Fibroblast of lung (primary cell): Measurements from ENCODE around the gene DUSP1. TPM values are rescaled to one million over a fixed set of nuclear protein-coding genes. Genes with fewer than 3 reads are reported as not detected.
A peak's percentile ranks its signal among the peaks of the same experiment; 100 is the strongest.

ENCODE experiments used
- DNase-seq, 2 donors: peaks; one replicate each; pipeline versions ENCODE4 v3.0.0 to v3.0.0-alpha.2; 2010; ENCODE audit warnings: low read depth in 2 of 2
- H2AFZ ChIP-seq: 2 replicates; pipeline ENCODE4 v1.5.1; 2012; ENCODE audit warnings: low read length, control low read depth, inconsistent platforms
- H3K27ac ChIP-seq: 2 replicates; pipeline ENCODE4 v1.5.1; 2011; ENCODE audit warnings: low read length, control low read depth; ENCODE audit not compliant: insufficient read depth
- H3K27me3 ChIP-seq: 2 replicates; pipeline ENCODE4 v1.5.1; 2011; ENCODE audit warnings: mild to moderate bottlenecking, low read length; ENCODE audit not compliant: control insufficient read depth, insufficient read depth
- H3K36me3 ChIP-seq: 2 replicates; pipeline ENCODE4 v1.5.1; 2011; ENCODE audit warnings: low read length; ENCODE audit not compliant: control insufficient read depth, insufficient read depth
- H3K4me1 ChIP-seq: 2 replicates; pipeline ENCODE4 v1.5.1; 2011; ENCODE audit warnings: low read length; ENCODE audit not compliant: control insufficient read depth, insufficient read depth; ENCODE audit errors: extremely low read depth
- H3K4me2 ChIP-seq: 2 replicates; pipeline ENCODE4 v1.5.1; 2011; ENCODE audit warnings: low read length, control low read depth; ENCODE audit not compliant: insufficient read depth; ENCODE audit errors: extremely low read depth
- H3K4me3 ChIP-seq, 4 experiments: fragments of 200-600 bp in 1 of 4; sonication (generic) in 1 of 4; replicated peaks in 1 of 4; 2 replicates each; pipeline ENCODE4 v1.5.1; 2011 to 2016; ENCODE audit warnings: low read length in 4 of 4, low read depth in 3 of 4, mild to moderate bottlenecking in 3 of 4, control low read depth in 2 of 4, inconsistent platforms in 1 of 4, mixed read lengths in 1 of 4; ENCODE audit not compliant: insufficient read depth in 1 of 4; ENCODE audit errors: control extremely low read depth in 1 of 4
- H3K79me2 ChIP-seq: 2 replicates; pipeline ENCODE4 v1.5.1; 2012; ENCODE audit warnings: mild to moderate bottlenecking, low read length, inconsistent platforms; ENCODE audit not compliant: control insufficient read depth, insufficient read depth
- H3K9ac ChIP-seq: 2 replicates; pipeline ENCODE4 v1.5.1; 2011; ENCODE audit warnings: mild to moderate bottlenecking, low read length, control low read depth; ENCODE audit not compliant: insufficient read depth
- H3K9me3 ChIP-seq: 2 replicates; pipeline ENCODE4 v1.5.1; 2012; ENCODE audit warnings: low read depth, low read length; ENCODE audit not compliant: control insufficient read depth, insufficient read depth
- H4K20me1 ChIP-seq: 2 replicates; pipeline ENCODE4 v1.5.1; 2011; ENCODE audit warnings: low read length; ENCODE audit not compliant: control insufficient read depth, insufficient read depth; ENCODE audit errors: extremely low read depth
- CTCF ChIP-seq, 2 donors: IDR thresholded peaks in 1 of 2; conservative IDR thresholded peaks in 1 of 2; 1 replicate in 1 of 2; 2 replicates in 1 of 2; pipeline ENCODE4 v1.5.1; 2011 to 2012; ENCODE audit warnings: low read length in 2 of 2, control low read depth in 1 of 2, inconsistent platforms in 1 of 2, low read depth in 1 of 2, mild to moderate bottlenecking in 1 of 2
- EZH2 ChIP-seq: IDR thresholded peaks from 2 replicates; pipeline ENCODE4 v1.5.1; 2012; ENCODE audit warnings: low read length, control low read depth, mild to moderate bottlenecking; ENCODE audit errors: missing control alignments
- polyA plus RNA-seq, 2 donors: library from polyadenylated mRNA; depleted of rRNA in 1 of 2; stranded (reverse) in 1 of 2; unstranded in 1 of 2; fragments of >200 nt; gene quantifications; 2 replicates each; pipeline ENCODE4 v1.2.1, GENCODE V29; 2011 to 2012; ENCODE audit warnings: missing spikeins in 1 of 2
- total RNA-seq: library from RNA; depleted of rRNA; stranded (reverse); fragments of >200 nt; gene quantifications from 2 replicates; pipeline ENCODE4 v1.2.1, GENCODE V29; 2014

Gene DUSP1
- total and polyA plus RNA-seq, 2 donors (not counting 1 experiment from before 2014, with no cell fraction given) = 121 to 148 TPM

- no peak for TF ChIP-seq EZH2
- TF ChIP-seq CTCF (conservative IDR thresholded peaks at IDR 0.05 in 1 of 2, IDR thresholded peaks at IDR 0.05 in 1 of 2; ENCODE audit: low read depth in 1 of 2, low read length in 2 of 2) = peak in 1 of 2 donors; percentile 25
- Histone ChIP-seq H3K4me2 (no peak overlapping the region), H2AFZ (peak overlapping the region; percentile 4), H3K4me1 (peaks cover 27% of the 10 kb centered on the region), H3K36me3 (no peaks in the 10 kb centered on the region), H3K27me3 (no peaks in the 10 kb centered on the region), H3K27ac (no peak overlapping the region), H4K20me1 (no peaks in the 10 kb centered on the region), H3K9ac (no peak overlapping the region), H3K79me2 (no peaks in the 10 kb centered on the region), H3K9me3 (no peaks in the 10 kb centered on the region), H3K4me3 (no peak overlapping the region)
- peak in 1 of 2 donors; percentile 34 for DNase-seq
These were observed 34.4 kb downstream of the DUSP1 start for GRCh38 chr5:172736508-172737135.

GRCh38 chr5:172735141-172735831 lies 35.7 kb downstream of the DUSP1 start:
- H3K79me2 ChIP-seq = no peaks in the 10 kb centered on the region
- H3K4me3 ChIP-seq = no peak overlapping the region

More at GRCh38 chr5:172735141-172735831, 35.7 kb downstream of the DUSP1 start:
- no peak overlapping the region for H3K4me2 ChIP-seq
- no peaks in the 10 kb centered on the region for H3K36me3 ChIP-seq
- DNase-seq = no peak
- TF ChIP-seq EZH2 = no peak
- TF ChIP-seq CTCF (conservative IDR thresholded peaks at IDR 0.05 in 1 of 2, IDR thresholded peaks at IDR 0.05 in 1 of 2; ENCODE audit: low read depth in 1 of 2, low read length in 2 of 2) = no peak
- H3K9me3 ChIP-seq = no peaks in the 10 kb centered on the region
- no peak overlapping the region for H2AFZ ChIP-seq
- H3K4me1 ChIP-seq = peaks cover 23% of the 10 kb centered on the region
- no peak overlapping the region for H3K9ac ChIP-seq
- H3K27me3 ChIP-seq = no peaks in the 10 kb centered on the region
- H3K27ac ChIP-seq = peak overlapping the region; percentile 100
- H4K20me1 ChIP-seq = no peaks in the 10 kb centered on the region
